Measurements from ENCODE around the gene SULT2A1. TPM values are rescaled to one million over a fixed set of nuclear protein-coding genes. Genes with fewer than 3 reads are reported as not detected.
A peak's percentile ranks its signal among the peaks of the same experiment; 100 is the strongest.

Gene SULT2A1
- total RNA-seq, 1 donor from 2014 or later, result not detected

GRCh38 chr19:47901370-47901769 is 15.3 kb upstream of the SULT2A1 start:
- no peaks in the 10 kb centered on the region for H4K20me1 ChIP-seq (ENCODE audit: low read depth)
- Mint-ChIP-seq H3K36me3 (no peaks in the 10 kb centered on the region), H3K9me3 (no peaks in the 10 kb centered on the region), H3K4me3 (no peak overlapping the region), H3K27me3 (ENCODE audit: insufficient read depth, low read depth) (peaks cover 4% of the 10 kb centered on the region), H3K4me1 (peaks cover 5% of the 10 kb centered on the region), H3K27ac (no peak overlapping the region)
- no peak overlapping the region for H3K9ac ChIP-seq
- no peak overlapping the region for H3K4me2 ChIP-seq
- H3K79me2 ChIP-seq (ENCODE audit: low read depth), result no peaks in the 10 kb centered on the region
- H3F3A ChIP-seq (ENCODE audit: low read depth), result no peaks in the 10 kb centered on the region
- no peaks in the 10 kb centered on the region for H3K27me3 ChIP-seq
- H3K9me3 ChIP-seq (ENCODE audit: low read depth), result no peaks in the 10 kb centered on the region
- H2AFZ ChIP-seq (replicated peaks), result no peak overlapping the region
- no peak for DNase-seq (ENCODE audit: low spot score)
- no peak overlapping the region for H3K27ac ChIP-seq
- no peaks in the 10 kb centered on the region for H3K4me1 ChIP-seq
- no peak overlapping the region for H3K4me3 ChIP-seq
- H3K36me3 ChIP-seq, result no peaks in the 10 kb centered on the region
- no peak for TF ChIP-seq EZH2phosphoT487 (IDR thresholded peaks at IDR 0.05)
- no peak for TF ChIP-seq CTCF (IDR thresholded peaks at IDR 0.05)
- TF ChIP-seq EZH2 (IDR thresholded peaks at IDR 0.05), result no peak

- Histone ChIP-seq H3K36me3 (no peaks in the 10 kb centered on the region), H4K20me1 (ENCODE audit: low read depth) (no peaks in the 10 kb centered on the region), H3K4me3 (no peak overlapping the region), H3K79me2 (ENCODE audit: low read depth) (no peaks in the 10 kb centered on the region), H3K9ac (no peak overlapping the region), H3K4me1 (no peaks in the 10 kb centered on the region), H3K27me3 (no peaks in the 10 kb centered on the region), H3K9me3 (ENCODE audit: low read depth) (no peaks in the 10 kb centered on the region), H2AFZ (replicated peaks) (no peak overlapping the region), H3K27ac (no peak overlapping the region), H3F3A (ENCODE audit: low read depth) (no peaks in the 10 kb centered on the region), H3K4me2 (no peak overlapping the region)
- Mint-ChIP-seq H3K9me3 (no peaks in the 10 kb centered on the region), H3K4me3 (no peak overlapping the region), H3K4me1 (peaks cover 5% of the 10 kb centered on the region), H3K36me3 (no peaks in the 10 kb centered on the region), H3K27me3 (ENCODE audit: insufficient read depth, low read depth) (peaks cover 4% of the 10 kb centered on the region), H3K27ac (no peak overlapping the region)
- DNase-seq (ENCODE audit: low spot score), result no peak
- no peak for TF ChIP-seq EZH2 (IDR thresholded peaks at IDR 0.05)
These were observed 13.2 kb upstream of the SULT2A1 start for GRCh38 chr19:47899335-47899734.

- Histone ChIP-seq H3K27me3 (no peaks in the 10 kb centered on the region), H3K4me2 (no peak overlapping the region), H3K4me3 (no peak overlapping the region), H3K9me3 (ENCODE audit: low read depth) (no peaks in the 10 kb centered on the region), H3K79me2 (ENCODE audit: low read depth) (no peaks in the 10 kb centered on the region), H3K4me1 (no peaks in the 10 kb centered on the region), H2AFZ (replicated peaks) (no peak overlapping the region), H3F3A (ENCODE audit: low read depth) (peaks cover under 1% of the 10 kb centered on the region), H3K27ac (no peak overlapping the region), H3K9ac (no peak overlapping the region), H3K36me3 (no peaks in the 10 kb centered on the region), H4K20me1 (ENCODE audit: low read depth) (no peaks in the 10 kb centered on the region)
- no peak for DNase-seq (ENCODE audit: low spot score)
- Mint-ChIP-seq H3K27ac (peak overlapping the region; percentile 28), H3K4me3 (peak overlapping the region; percentile 27), H3K27me3 (ENCODE audit: insufficient read depth, low read depth) (peaks cover 4% of the 10 kb centered on the region), H3K9me3 (peaks cover under 1% of the 10 kb centered on the region), H3K36me3 (no peaks in the 10 kb centered on the region), H3K4me1 (peaks cover 5% of the 10 kb centered on the region)
- TF ChIP-seq CTCF (IDR thresholded peaks at IDR 0.05), result no peak
- TF ChIP-seq EZH2 (IDR thresholded peaks at IDR 0.05), result no peak
- TF ChIP-seq EZH2phosphoT487 (IDR thresholded peaks at IDR 0.05), result no peak
These were observed 11.7 kb upstream of the SULT2A1 start for GRCh38 chr19:47897861-47898260.

GRCh38 chr19:47896773-47897172 is 10.7 kb upstream of the SULT2A1 start:
- no peaks in the 10 kb centered on the region for H3K27me3 ChIP-seq
- TF ChIP-seq CTCF (IDR thresholded peaks at IDR 0.05), result no peak
- TF ChIP-seq EZH2phosphoT487 (IDR thresholded peaks at IDR 0.05), result no peak
- TF ChIP-seq EZH2 (IDR thresholded peaks at IDR 0.05), result no peak
- no peaks in the 10 kb centered on the region for H3K36me3 Mint-ChIP-seq
- peaks cover 12% of the 10 kb centered on the region for H3F3A ChIP-seq (ENCODE audit: low read depth)
- no peak for DNase-seq (ENCODE audit: low spot score)
- no peak overlapping the region for H3K27ac ChIP-seq
- peaks cover 2% of the 10 kb centered on the region for H3K9me3 Mint-ChIP-seq
- H3K4me3 Mint-ChIP-seq, result no peak overlapping the region
- no peaks in the 10 kb centered on the region for H4K20me1 ChIP-seq (ENCODE audit: low read depth)
- H3K9ac ChIP-seq, result no peak overlapping the region
- H2AFZ ChIP-seq (replicated peaks), result no peak overlapping the region
- H3K79me2 ChIP-seq (ENCODE audit: low read depth), result no peaks in the 10 kb centered on the region
- H3K4me2 ChIP-seq, result no peak overlapping the region
- H3K36me3 ChIP-seq, result no peaks in the 10 kb centered on the region
- no peaks in the 10 kb centered on the region for H3K9me3 ChIP-seq (ENCODE audit: low read depth)
- H3K27ac Mint-ChIP-seq, result no peak overlapping the region
- H3K4me1 ChIP-seq, result peaks cover 3% of the 10 kb centered on the region
- H3K4me1 Mint-ChIP-seq, result peaks cover 8% of the 10 kb centered on the region
- H3K27me3 Mint-ChIP-seq (ENCODE audit: insufficient read depth, low read depth), result peaks cover 4% of the 10 kb centered on the region
- H3K4me3 ChIP-seq, result no peak overlapping the region

All from neural progenitor cell (in vitro differentiated cells).